ENCODE data around the gene CAD.

GRCh38 chr2:27171351-27171848 lies 45.8 kb upstream of the CAD start:
- no peak for TF ChIP-seq CTCF (IDR thresholded peaks at IDR 0.05)
- no peak for TF ChIP-seq POLR2A (IDR thresholded peaks at IDR 0.05)

All from Peyer's patch (tissue), 4 donors.